Heart left ventricle (tissue), 13 donors: ENCODE data around the gene SLC25A3.

Experiments
- POLR2A ChIP-seq, 2 donors: fragments of 450-650 bp; IDR thresholded peaks; one replicate each; pipeline ENCODE4 v1.6.1; 2017; ENCODE audit warnings: antibody characterized with exemption in 2 of 2, mild to moderate bottlenecking in 2 of 2, moderate library complexity in 2 of 2
- TF ChIP-seq, protein P1 (sequence below), 12 donors: fragments of 200-600 bp; sonication (generic) in 4 of 12; IDR thresholded peaks; one replicate each; pipeline versions ENCODE4 v1.5.0 to v1.8.0; 2018 to 2022; ENCODE audit warnings: antibody characterized with exemption in 12 of 12, mild to moderate bottlenecking in 5 of 12
- donor health status: ischemic (EF 13 %, LVEDD 7.1; RV severe dilation, severe dysfunction).
- donor health status: DM: no; HTN: yes; CAD: no.
- donor health status: DM: no; HTN: no; CAD: no.
- donor health status: ischemic (EF 25% LVEDD 6.9; RV normal size, moderate dysfunction).
- donor health status: ischemic (EF 25% LVEDD 5.7; RV mildly dilated, moderate dysfunction).
- donor health status: ischemic (EF 35%, LVEDD 5.7; RV mildly dilated, moderate dysfunction).
- donor health status: nonischemic (EF 11% LVEDD 7.7; RV severe dilation, severe dysfunction).
- donor health status: DM: yes; HTN: yes; CAD: no.
- donor health status: PGD.
- donor health status: ischemic (EF 29% LVEDD 5.4; RV normal size, mild dysfunction).
- donor health status: nonischemic (EF 23%, LVEDD 6.1; RV moderate dilation, normal function).

DNA sequence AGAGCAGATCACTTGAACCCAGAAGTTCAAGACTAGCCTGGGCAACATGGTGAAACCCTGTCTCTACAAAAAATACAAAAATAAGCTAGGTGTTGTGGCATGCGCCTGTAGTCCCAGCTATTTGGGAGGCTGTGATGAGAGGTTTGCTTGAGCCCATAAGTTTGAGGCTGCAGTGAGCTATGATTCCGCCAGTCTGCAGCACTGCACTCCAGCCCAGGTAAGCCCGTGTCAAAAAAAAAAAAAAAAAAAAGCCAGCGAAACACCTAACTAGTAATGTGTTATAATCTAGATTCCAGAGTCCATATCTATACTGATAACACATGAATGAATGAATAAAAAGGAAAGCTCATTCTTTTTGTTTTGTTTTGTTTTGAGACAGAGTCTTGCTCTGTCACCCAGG is 18.5 kb upstream of the SLC25A3 start:
- TF ChIP-seq, protein P1, sequence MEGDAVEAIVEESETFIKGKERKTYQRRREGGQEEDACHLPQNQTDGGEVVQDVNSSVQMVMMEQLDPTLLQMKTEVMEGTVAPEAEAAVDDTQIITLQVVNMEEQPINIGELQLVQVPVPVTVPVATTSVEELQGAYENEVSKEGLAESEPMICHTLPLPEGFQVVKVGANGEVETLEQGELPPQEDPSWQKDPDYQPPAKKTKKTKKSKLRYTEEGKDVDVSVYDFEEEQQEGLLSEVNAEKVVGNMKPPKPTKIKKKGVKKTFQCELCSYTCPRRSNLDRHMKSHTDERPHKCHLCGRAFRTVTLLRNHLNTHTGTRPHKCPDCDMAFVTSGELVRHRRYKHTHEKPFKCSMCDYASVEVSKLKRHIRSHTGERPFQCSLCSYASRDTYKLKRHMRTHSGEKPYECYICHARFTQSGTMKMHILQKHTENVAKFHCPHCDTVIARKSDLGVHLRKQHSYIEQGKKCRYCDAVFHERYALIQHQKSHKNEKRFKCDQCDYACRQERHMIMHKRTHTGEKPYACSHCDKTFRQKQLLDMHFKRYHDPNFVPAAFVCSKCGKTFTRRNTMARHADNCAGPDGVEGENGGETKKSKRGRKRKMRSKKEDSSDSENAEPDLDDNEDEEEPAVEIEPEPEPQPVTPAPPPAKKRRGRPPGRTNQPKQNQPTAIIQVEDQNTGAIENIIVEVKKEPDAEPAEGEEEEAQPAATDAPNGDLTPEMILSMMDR (IDR thresholded peaks at IDR 0.05): no peak
- no peak for TF ChIP-seq POLR2A (IDR thresholded peaks at IDR 0.05)
